ENCODE results near the gene AKR1C1.
"Not testable (repeated sequence)": the region's sequence is repeated elsewhere in the genome, so short reads cannot be mapped to it uniquely, and the experiment has no call there.

AKR1C1 gene

GRCh38 chr10:4984971-4985594 is 21.9 kb downstream of the AKR1C1 start:
- no peaks in the 10 kb centered on the region for H3K36me3 ChIP-seq (ENCODE audit: control insufficient read depth in 1 of 2, insufficient read depth in 2 of 2, low read length in 2 of 2)
- no peak overlapping the region for H3K18ac ChIP-seq (ENCODE audit: low read length)
- no peak overlapping the region for H3K4me3 ChIP-seq (ENCODE audit: low read depth, low read length)
- no peak overlapping the region for H3K4ac ChIP-seq (ENCODE audit: low read depth, low read length)
- no peak overlapping the region for H2AFZ ChIP-seq (ENCODE audit: insufficient read depth, low read length, poor library complexity)
- H2BK120ac ChIP-seq (ENCODE audit: insufficient read depth, low read length, poor library complexity): no peak overlapping the region
- H2BK12ac ChIP-seq (ENCODE audit: low read length): no peak overlapping the region
- H3K23ac ChIP-seq (ENCODE audit: low read length): no peak overlapping the region
- peaks cover 3 to 4% of the 10 kb centered on the region in 2 experiments for H3K4me1 ChIP-seq (ENCODE audit: control insufficient read depth in 1 of 2, insufficient read depth in 2 of 2, low read length in 2 of 2)
- no peak overlapping the region for H4K8ac ChIP-seq (ENCODE audit: low read depth, low read length)
- H3K79me1 ChIP-seq (ENCODE audit: low read length): no peaks in the 10 kb centered on the region
- H4K91ac ChIP-seq (ENCODE audit: low read depth, low read length): no peak overlapping the region
- H3K14ac ChIP-seq (ENCODE audit: low read length): no peak overlapping the region
- H3K9ac ChIP-seq (ENCODE audit: low read length): no peak overlapping the region
- no peaks in the 10 kb centered on the region for H3K79me2 ChIP-seq (ENCODE audit: control insufficient read depth, insufficient read depth, low read length, poor library complexity)
- H2BK5ac ChIP-seq (ENCODE audit: low read depth, low read length, poor library complexity): no peak overlapping the region
- no peak for DNase-seq
- peaks cover 2% of the 10 kb centered on the region for H3K9me3 ChIP-seq (ENCODE audit: insufficient read depth, low read depth, low read length)
- WGBS (ENCODE audit: extremely low coverage, insufficient coverage, insufficient read length): no CpG with 5 or more reads among the region's 7 CpGs
- H3K27ac ChIP-seq (ENCODE audit: low read depth, low read length): no peak overlapping the region
- H4K12ac ChIP-seq (ENCODE audit: low read depth, low read length): no peak overlapping the region
- H2AK5ac ChIP-seq (ENCODE audit: low read length): no peak overlapping the region
- H3K4me2 ChIP-seq (ENCODE audit: low read length): no peak overlapping the region
- no peaks in the 10 kb centered on the region for H3K27me3 ChIP-seq (ENCODE audit: insufficient read depth, low read length)

- H3K9me3 ChIP-seq (ENCODE audit: insufficient read depth, low read depth, low read length); H3K27me3 ChIP-seq (ENCODE audit: insufficient read depth, low read length); H2BK5ac ChIP-seq (ENCODE audit: low read depth, low read length, poor library complexity); H3K4me2 ChIP-seq (ENCODE audit: low read length); H3K4ac ChIP-seq (ENCODE audit: low read depth, low read length); H3K79me2 ChIP-seq (ENCODE audit: control insufficient read depth, insufficient read depth, low read length, poor library complexity); H3K14ac ChIP-seq (ENCODE audit: low read length); H3K4me1 ChIP-seq (ENCODE audit: control insufficient read depth in 1 of 2, insufficient read depth in 2 of 2, low read length in 2 of 2); H4K12ac ChIP-seq (ENCODE audit: low read depth, low read length); H3K27ac ChIP-seq (ENCODE audit: low read depth, low read length); H3K79me1 ChIP-seq (ENCODE audit: low read length); H4K91ac ChIP-seq (ENCODE audit: low read depth, low read length); H3K18ac ChIP-seq (ENCODE audit: low read length); H3K4me3 ChIP-seq (ENCODE audit: low read depth, low read length); DNase-seq; H3K36me3 ChIP-seq (ENCODE audit: control insufficient read depth in 1 of 2, insufficient read depth in 2 of 2, low read length in 2 of 2); H2BK120ac ChIP-seq (ENCODE audit: insufficient read depth, low read length, poor library complexity); H2BK12ac ChIP-seq (ENCODE audit: low read length); H2AFZ ChIP-seq (ENCODE audit: insufficient read depth, low read length, poor library complexity); H4K8ac ChIP-seq (ENCODE audit: low read depth, low read length); H3K9ac ChIP-seq (ENCODE audit: low read length); H3K23ac ChIP-seq (ENCODE audit: low read length); H2AK5ac ChIP-seq (ENCODE audit: low read length): not testable (repeated sequence)
- no CpG with 5 or more reads among the region's 6 CpGs for WGBS (ENCODE audit: extremely low coverage, insufficient coverage, insufficient read length)
These were observed 24.9 kb downstream of the AKR1C1 start for GRCh38 chr10:4988000-4988641.

DNA sequence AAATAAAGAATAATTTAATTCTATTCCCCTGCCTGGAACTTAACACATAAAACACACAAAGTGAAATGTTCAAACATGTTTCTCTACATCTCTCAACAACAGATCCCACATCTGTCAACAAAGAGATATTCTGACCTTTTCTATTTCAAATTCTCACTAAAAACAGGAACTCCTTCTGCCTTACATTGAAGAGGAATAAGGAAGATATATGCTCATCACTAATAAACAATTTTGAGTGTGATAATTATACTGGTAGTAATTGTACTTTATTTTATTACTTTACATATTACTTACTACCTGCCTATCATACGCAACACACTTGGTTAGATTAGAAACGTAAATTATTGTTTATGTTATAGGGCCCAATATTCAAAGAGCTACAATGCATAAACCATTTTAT is 27.0 kb downstream of the AKR1C1 start:
- H3K4me1 ChIP-seq (ENCODE audit: control insufficient read depth in 1 of 2, insufficient read depth in 2 of 2, low read length in 2 of 2): no peaks in the 10 kb centered on the region
- no peak overlapping the region for H3K4ac ChIP-seq (ENCODE audit: low read depth, low read length)
- H3K27me3 ChIP-seq (ENCODE audit: insufficient read depth, low read length): no peaks in the 10 kb centered on the region
- no peak overlapping the region for H2BK12ac ChIP-seq (ENCODE audit: low read length)
- H3K79me2 ChIP-seq (ENCODE audit: control insufficient read depth, insufficient read depth, low read length, poor library complexity): no peaks in the 10 kb centered on the region
- no peak overlapping the region for H3K18ac ChIP-seq (ENCODE audit: low read length)
- no peak overlapping the region for H2AFZ ChIP-seq (ENCODE audit: insufficient read depth, low read length, poor library complexity)
- no peak overlapping the region for H4K91ac ChIP-seq (ENCODE audit: low read depth, low read length)
- no peak for DNase-seq
- H3K36me3 ChIP-seq (ENCODE audit: control insufficient read depth in 1 of 2, insufficient read depth in 2 of 2, low read length in 2 of 2): no peaks in the 10 kb centered on the region
- H3K9me3 ChIP-seq (ENCODE audit: insufficient read depth, low read depth, low read length): no peaks in the 10 kb centered on the region
- H3K23ac ChIP-seq (ENCODE audit: low read length): no peak overlapping the region
- H2BK120ac ChIP-seq (ENCODE audit: insufficient read depth, low read length, poor library complexity): no peak overlapping the region
- no peak overlapping the region for H3K9ac ChIP-seq (ENCODE audit: low read length)
- no peak overlapping the region for H3K14ac ChIP-seq (ENCODE audit: low read length)
- WGBS (ENCODE audit: extremely low coverage, insufficient coverage, insufficient read length): no CpG with 5 or more reads among the region's 2 CpGs
- no peaks in the 10 kb centered on the region for H3K79me1 ChIP-seq (ENCODE audit: low read length)
- H3K4me2 ChIP-seq (ENCODE audit: low read length): no peak overlapping the region
- no peak overlapping the region for H2BK5ac ChIP-seq (ENCODE audit: low read depth, low read length, poor library complexity)
- H3K27ac ChIP-seq (ENCODE audit: low read depth, low read length): no peak overlapping the region
- H3K4me3 ChIP-seq (ENCODE audit: low read depth, low read length): no peak overlapping the region
- no peak overlapping the region for H2AK5ac ChIP-seq (ENCODE audit: low read length)
- no peak overlapping the region for H4K8ac ChIP-seq (ENCODE audit: low read depth, low read length)
- no peak overlapping the region for H4K12ac ChIP-seq (ENCODE audit: low read depth, low read length)

- not testable (repeated sequence) for H3K4ac ChIP-seq (ENCODE audit: low read depth, low read length); H3K27ac ChIP-seq (ENCODE audit: low read depth, low read length); H3K79me1 ChIP-seq (ENCODE audit: low read length); H2BK12ac ChIP-seq (ENCODE audit: low read length); H2AFZ ChIP-seq (ENCODE audit: insufficient read depth, low read length, poor library complexity); H3K4me3 ChIP-seq (ENCODE audit: low read depth, low read length); H3K36me3 ChIP-seq (ENCODE audit: control insufficient read depth in 1 of 2, insufficient read depth in 2 of 2, low read length in 2 of 2); DNase-seq; H3K23ac ChIP-seq (ENCODE audit: low read length); H2BK5ac ChIP-seq (ENCODE audit: low read depth, low read length, poor library complexity); H4K91ac ChIP-seq (ENCODE audit: low read depth, low read length); H4K8ac ChIP-seq (ENCODE audit: low read depth, low read length); H3K79me2 ChIP-seq (ENCODE audit: control insufficient read depth, insufficient read depth, low read length, poor library complexity); H3K9ac ChIP-seq (ENCODE audit: low read length); H3K4me2 ChIP-seq (ENCODE audit: low read length); H3K4me1 ChIP-seq (ENCODE audit: control insufficient read depth in 1 of 2, insufficient read depth in 2 of 2, low read length in 2 of 2); H2AK5ac ChIP-seq (ENCODE audit: low read length); H3K14ac ChIP-seq (ENCODE audit: low read length); H3K9me3 ChIP-seq (ENCODE audit: insufficient read depth, low read depth, low read length); H3K27me3 ChIP-seq (ENCODE audit: insufficient read depth, low read length); H4K12ac ChIP-seq (ENCODE audit: low read depth, low read length); H2BK120ac ChIP-seq (ENCODE audit: insufficient read depth, low read length, poor library complexity); H3K18ac ChIP-seq (ENCODE audit: low read length)
- no CpG with 5 or more reads among the region's 6 CpGs for WGBS (ENCODE audit: extremely low coverage, insufficient coverage, insufficient read length)
These were observed 28.2 kb downstream of the AKR1C1 start for GRCh38 chr10:4991463-4991862.

Data from trophoblast cell (in vitro differentiated cells and primary cell).